SHP77 treated with DMSO at 0.1 percent for 48 hours (cell line): Measurements from ENCODE around the gene PSIP1.
"Not testable (repeated sequence)": the region's sequence is repeated elsewhere in the genome, so short reads cannot be mapped to it uniquely, and the experiment has no call there.

ENCODE experiments used
- DNase-seq: peaks from one replicate; lab custom pipeline; 2025; lab: John Stamatoyannopoulos, UW

PSIP1 gene

DNA sequence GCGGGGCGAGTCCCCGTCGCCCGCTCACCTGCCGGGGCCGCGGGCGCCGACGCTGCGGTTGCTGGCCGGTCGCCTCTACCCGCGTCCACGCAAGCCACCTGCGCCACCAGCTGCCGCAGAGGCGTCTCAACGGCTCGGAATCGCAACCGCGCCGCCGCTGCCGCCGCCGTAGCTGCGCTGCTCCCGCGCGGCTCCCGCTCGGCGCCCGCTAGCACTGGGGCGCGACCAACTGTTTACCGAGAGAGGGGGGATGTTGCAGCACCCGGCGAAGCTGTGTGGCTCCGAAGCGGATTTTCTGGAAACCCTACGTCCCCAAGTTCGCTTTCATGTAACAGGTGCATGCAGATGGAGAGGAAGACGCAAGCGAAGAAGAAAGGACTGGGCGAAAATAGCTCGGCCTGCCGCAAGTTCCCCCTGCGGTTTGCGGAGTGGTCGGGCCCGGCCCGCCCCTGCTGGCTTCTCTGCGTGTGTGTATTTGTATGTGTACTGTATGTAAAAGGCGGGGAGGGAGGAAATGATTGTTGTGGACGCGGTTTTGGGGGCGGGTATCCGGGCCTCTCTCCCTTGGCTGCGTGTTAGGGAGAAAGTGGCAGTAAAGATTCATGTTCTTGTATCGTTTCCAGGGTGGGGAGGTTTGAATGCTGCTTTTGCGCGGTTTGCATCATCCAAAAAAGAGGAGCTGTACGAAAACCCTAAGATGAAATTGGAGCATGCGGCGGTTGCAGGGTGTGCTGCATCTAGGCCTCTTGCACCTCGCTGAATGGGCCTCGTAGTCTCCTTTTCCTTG lies at the start of gene PSIP1:
Gene PSIP1 (minus strand): TSS at position 182 of the 787 bp plus-strand sequence. CDS start 782 bp downstream, outside the sequence.
- DNase-seq = peak; percentile 67

GRCh38 chr9:15553528-15553898 lies 42.7 kb upstream of the PSIP1 start:
- no peak for DNase-seq

GRCh38 chr9:15552636-15553527 lies 42.1 kb upstream of the PSIP1 start, which contains the start of gene CCDC171:
Gene CCDC171, plus strand, starts transcription at chr9:15553043. Its CDS starts 11,046 bp downstream, at chr9:15564089.
- DNase-seq = peak; percentile 78

DNA sequence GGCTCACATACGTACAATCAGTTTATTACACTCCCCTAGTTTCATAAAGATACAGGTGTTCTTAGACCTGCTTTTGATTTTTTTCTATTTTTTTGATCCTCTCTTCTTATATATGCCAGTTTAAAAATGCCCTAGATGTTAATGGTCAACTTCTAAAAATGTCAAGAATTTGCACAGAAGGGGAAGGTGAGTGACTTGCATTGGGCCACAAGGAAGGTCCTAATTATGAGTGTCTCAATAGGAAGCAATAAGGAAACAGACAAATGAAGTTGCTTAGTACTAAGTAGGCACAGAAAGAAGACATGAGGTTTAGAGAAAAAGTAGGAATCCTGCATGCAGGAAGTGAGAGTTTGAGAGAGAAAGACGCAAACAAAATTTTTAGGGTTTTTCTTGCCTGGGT lies 38.8 kb upstream of the PSIP1 start:
- no peak for DNase-seq

GRCh38 chr9:15543047-15543813 lies 32.5 kb upstream of the PSIP1 start:
- no peak for DNase-seq

GRCh38 chr9:15542624-15543023 lies 31.9 kb upstream of the PSIP1 start:
- DNase-seq = no peak

DNA sequence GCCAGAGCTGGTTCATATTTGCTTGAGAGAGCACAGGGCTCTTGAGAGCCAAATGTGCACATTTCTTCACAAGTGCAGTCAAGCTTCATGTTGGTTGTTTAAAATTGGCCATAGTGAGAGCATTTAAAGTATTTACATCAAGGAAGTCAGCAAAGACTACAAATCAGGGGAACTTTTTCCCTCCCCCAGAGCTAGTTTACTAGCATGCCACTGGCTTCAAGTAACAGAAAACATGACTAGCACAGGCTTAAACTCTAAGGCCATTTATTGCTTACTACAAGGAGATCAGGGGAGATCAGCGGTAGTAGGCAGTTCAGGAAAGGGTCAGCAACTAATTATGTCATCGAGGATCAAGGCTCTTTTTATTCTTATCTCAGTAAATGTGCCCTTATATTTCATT lies 31.1 kb upstream of the PSIP1 start:
- DNase-seq = no peak

GRCh38 chr9:15531380-15531779 lies 20.6 kb upstream of the PSIP1 start:
- DNase-seq = no peak

GRCh38 chr9:15529566-15530324 lies 19.0 kb upstream of the PSIP1 start:
- no peak for DNase-seq

GRCh38 chr9:15527035-15527434 lies 16.3 kb upstream of the PSIP1 start:
- DNase-seq = not testable (repeated sequence)

DNA sequence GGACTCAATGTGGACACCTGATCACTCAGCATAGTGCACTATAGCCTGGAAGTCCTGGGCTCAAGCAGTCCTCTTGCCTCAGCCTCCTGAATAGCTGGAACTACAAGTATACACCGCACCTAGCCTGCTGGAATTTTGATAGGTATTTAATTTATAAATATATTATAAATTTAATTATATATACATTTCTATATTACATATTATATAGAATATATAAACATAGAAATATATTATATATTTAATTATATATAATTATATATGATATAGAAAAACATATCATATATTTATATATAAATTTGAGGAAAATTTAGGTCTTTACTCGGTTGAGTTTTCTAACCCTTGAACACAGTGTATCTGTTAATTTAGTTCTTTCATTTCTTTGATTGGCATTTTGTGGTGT lies 15.2 kb upstream of the PSIP1 start:
- no peak for DNase-seq

DNA sequence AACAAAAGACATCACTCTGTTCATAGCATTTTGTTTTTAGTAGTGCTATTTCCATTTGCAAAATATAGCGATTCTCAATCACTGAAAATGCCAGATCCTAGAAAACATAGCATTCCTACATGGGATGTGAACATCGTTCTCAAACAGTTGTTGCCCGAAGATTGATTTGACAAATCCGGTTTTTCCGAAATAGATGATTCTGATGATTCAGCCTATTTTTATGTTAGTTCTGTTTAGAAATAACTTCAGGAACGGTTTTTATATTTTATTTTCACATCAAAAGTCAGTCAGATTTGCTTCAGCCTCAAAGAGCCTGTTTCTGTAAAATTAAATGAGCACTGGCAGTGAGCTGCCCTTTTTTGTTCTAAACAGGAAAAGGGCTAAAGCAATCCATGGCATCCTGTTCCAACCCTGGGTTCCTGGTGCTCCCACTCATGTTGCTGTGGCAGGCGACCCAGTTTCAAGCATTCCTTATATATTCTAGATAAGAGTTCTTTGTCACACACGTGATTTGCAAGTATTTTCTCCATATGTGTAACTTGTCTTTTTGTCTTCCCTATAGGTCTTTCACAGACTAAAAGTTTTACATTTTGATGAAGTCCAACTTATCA lies 14.2 kb upstream of the PSIP1 start:
- no peak for DNase-seq

- DNase-seq = no peak
Measured at GRCh38 chr9:15522130-15522755, 11.5 kb upstream of the PSIP1 start.

DNA sequence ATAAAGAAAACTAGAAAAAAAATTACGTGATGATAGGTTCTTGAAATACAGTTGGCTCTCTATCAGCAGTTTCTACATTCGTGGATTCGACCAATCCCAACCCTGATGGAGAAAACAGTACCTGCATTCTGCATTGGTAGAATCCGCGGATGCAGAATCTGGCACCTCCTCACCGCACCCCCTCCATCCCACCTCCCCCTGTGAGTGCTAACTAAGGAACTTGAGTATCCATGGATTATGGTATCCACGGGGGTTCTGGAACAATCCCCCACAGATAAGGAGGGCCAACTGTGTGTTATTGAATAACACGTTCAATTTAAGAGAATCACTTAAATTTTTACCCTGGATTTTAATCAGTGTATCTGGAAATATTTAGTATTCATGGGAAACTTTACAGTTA lies 10.5 kb upstream of the PSIP1 start:
- DNase-seq = no peak

- no peak for DNase-seq
Measured at GRCh38 chr9:15519831-15520230, 9.1 kb upstream of the PSIP1 start.

DNA sequence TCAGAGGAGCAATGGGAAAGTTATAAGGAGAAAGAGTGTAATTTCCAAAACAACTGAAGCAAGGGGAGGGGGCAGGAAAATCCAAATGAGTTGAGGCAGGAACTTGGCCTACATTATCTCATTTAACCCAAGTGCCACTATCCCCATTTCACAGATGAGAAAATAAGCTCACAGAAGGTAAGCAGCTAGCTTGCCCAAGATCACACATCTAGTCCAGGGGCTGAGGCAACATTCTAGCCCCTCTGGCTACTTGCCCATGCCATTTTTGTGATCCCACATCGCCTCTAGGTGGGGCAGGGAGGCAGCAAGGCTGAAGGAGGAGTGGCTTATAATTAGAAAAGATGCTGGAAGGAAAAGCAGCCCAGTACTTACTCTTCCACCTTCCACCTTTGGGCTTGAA lies 2.6 kb upstream of the PSIP1 start:
- DNase-seq = no peak

DNA sequence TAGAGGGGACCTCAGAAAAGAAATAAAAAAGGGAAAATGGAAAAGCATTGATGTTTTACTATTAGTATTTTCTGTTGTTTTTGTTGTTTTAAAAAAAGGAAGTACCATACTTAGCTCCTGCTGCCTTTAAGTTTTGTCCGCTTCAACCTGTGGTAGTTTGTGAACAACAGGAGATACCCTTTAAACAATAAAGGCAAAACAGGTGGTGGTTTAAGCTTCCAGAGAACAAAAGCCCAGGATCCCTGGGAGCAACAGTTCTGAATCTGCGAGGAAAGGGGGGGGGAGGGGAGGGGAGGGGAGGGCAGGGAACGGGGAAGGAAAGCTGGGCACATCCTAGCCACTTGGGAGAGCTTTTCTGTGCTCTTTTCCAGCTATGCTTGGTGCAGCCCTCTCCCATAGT lies 2.1 kb upstream of the PSIP1 start:
- no peak for DNase-seq

DNA sequence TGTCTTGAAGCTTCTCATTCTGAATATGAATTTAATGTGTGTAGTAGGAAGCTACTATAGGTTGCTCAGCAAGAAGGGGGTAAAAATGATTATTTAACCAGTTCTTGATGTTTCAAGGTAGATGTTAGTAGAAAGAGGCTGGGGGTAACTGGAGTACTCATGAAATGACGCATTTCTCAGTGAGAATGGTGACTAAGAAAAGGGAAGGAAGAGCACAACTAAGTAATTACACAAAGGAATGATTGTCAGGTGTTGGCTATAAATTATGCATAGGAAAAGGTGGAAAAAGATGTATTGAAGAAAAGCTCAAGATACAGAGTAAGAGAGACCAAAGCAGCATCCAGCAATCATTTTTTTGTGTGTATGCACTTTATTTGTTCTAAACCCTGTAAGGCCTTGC lies 1.4 kb upstream of the PSIP1 start:
- DNase-seq = no peak

DNA sequence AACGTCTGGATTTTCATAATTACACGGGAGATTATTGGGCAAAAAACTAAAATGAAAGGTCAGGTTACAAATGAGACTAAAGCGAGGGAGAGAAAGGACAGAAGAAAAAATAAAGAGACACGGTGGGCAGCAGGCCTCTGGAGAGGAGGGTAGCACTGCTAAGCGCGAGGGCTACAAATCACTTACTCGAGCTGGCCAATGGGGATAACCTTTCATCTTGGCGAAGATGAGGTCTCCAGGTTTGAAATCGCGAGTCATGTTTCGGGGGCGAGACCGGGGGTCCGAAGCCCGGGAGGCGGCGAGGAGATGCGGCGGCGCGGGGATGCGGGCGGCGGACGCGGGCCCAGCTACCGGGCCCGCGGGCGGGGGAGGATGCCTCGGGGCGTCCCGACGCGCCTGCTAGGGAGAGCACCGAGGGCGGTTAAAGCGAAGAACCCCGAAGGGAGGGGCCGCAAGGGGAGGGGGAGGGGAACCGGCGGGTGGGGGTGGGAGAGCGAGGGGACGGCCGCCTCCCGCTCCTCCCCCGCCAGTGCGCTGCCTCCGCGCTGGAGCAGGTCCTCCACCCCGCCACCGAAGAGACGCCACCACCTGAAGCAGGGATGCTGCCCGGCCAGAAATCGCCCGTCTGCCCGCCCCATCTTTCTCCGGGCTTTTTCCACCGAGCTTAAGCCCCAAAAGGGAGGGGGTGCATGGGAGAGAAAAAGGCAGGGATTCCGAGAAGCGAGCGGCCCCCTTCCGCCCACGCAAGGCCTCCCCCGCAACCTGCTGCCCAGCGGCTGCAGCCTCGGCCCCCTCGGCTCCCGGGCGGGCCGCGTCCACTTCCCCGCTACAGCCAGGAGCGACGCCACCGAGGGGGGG lies 610 bp downstream of the PSIP1 start:
- no peak for DNase-seq

GRCh38 chr9:15505921-15506320 lies 4.8 kb downstream of the PSIP1 start:
- no peak for DNase-seq
